Measurements from ENCODE around the gene NEBL.

DNA sequence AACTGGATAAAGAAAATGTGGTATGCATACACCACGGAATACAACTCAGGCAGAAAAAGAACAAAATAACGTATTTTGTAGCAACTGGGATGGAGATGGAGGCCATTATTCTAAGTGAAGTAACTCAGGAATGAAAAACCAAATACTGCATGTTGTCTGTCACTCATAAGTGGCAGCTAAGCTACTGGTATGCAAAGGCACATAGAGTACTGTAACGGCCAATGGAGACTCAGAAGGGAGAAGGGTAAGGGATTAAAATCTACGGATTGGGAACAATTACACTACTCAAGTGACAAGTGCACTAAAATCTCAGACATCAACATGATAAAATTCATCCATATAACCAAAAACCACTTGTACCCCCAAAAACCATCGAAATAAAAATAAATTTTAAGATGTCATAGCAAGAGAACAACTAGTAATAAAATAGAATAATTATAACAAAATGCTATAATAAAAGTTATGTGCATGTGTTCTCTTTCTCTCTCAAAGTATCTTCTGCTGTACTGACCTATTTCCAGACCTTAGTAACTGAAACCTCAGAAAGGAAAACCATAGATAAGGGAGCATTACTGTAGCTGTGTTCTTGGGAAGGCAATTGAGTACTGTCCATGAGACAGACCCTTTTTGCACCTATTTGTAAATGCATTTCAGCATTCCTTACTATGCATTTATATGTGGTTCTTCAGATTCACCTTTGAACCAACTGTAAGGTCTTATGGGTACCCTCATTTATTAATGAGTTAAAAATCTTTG, 6.7 kb upstream of the NEBL start:
- TF ChIP-seq, protein P1, sequence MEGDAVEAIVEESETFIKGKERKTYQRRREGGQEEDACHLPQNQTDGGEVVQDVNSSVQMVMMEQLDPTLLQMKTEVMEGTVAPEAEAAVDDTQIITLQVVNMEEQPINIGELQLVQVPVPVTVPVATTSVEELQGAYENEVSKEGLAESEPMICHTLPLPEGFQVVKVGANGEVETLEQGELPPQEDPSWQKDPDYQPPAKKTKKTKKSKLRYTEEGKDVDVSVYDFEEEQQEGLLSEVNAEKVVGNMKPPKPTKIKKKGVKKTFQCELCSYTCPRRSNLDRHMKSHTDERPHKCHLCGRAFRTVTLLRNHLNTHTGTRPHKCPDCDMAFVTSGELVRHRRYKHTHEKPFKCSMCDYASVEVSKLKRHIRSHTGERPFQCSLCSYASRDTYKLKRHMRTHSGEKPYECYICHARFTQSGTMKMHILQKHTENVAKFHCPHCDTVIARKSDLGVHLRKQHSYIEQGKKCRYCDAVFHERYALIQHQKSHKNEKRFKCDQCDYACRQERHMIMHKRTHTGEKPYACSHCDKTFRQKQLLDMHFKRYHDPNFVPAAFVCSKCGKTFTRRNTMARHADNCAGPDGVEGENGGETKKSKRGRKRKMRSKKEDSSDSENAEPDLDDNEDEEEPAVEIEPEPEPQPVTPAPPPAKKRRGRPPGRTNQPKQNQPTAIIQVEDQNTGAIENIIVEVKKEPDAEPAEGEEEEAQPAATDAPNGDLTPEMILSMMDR (conservative IDR thresholded peaks at IDR 0.05): no peak
- no peak for TF ChIP-seq ZFX (IDR thresholded peaks at IDR 0.05)
